ENCODE data around the gene EGFR. TPM values are rescaled to one million over a fixed set of nuclear protein-coding genes. Genes with fewer than 3 reads are reported as not detected.

The EGFR gene
- total and polyA plus RNA-seq, 4 experiments from 2014 or later, result not detected

DNA sequence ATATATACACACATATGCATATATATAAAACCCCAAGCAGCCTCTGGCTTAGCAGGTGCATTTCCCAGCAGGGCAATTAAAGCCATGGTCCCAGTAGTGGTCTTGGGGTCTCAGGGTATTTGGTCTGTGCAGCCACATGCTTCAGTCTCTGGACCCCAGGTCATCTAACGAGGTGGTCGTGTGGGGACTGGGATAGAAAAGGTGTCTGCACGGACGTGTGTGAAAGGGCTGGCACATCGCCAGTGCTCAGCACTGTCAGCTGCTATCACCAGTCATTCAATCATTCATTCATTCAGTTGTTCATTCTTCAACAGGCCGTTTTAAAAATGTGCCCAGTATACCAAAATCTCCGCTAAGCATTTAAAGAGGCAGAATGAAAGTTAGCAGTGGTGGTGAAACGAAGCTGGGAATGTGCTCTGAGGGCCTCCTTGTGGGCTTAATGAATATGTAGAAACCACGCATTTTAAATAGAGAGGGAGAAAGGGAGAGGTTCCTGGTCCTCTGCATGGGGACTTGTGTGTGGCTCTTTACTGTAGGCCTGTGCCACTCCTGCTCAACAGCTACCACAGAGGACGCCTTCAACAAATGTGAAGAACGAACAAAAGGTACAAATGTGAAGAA lies 170.4 kb downstream of the EGFR start:
- intact Hi-C loops (cut with micrococcal nuclease), result no loop called here
- no peaks in the 10 kb centered on the region for H3K36me3 ChIP-seq (ENCODE audit: insufficient read depth, low read length)

DNA sequence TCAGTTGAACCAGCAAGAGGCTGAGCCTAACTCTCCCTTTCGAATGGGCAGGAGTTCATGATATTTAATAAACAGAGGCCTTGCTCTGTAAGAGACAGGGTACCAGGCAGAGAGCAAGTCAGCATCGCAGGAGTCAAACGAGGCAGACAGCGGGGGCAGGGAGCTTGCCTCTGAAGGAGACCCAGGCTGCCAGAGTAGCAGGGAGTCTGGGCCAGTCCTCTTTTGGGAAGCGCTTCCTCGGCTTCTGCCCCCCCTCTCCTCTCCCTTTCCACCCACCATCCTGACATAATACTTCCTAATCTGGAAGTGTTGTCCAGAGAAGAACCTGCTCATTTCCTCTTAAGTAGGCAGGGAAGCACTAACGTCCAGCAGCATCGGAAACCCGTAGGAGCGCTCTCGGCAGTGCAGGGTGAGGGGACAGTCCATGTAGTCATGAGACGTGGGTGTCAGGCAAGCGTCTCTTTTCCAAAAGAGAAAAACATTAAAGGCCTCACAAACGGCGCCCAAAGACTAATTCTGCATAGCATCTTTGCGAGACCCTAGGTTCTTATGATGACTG lies 171.1 kb downstream of the EGFR start:
- ChIA-PET POLR2A (ENCODE audit: partially characterized antibody) (no interaction called here), CTCF (ENCODE audit: partially characterized antibody) (no interaction called here)
- DNase-seq, result no peak
- intact Hi-C loops (cut with micrococcal nuclease), result no loop called here
- no peaks in the 10 kb centered on the region for H3K36me3 Mint-ChIP-seq
- no peak overlapping the region for H3K27ac ChIP-seq (ENCODE audit: low read depth, low read length)
- H3K27ac Mint-ChIP-seq, result no peak overlapping the region
- H3K27me3 Mint-ChIP-seq, result peaks cover 9 to 14% of the 10 kb centered on the region in 2 donors
- H3K9me3 ChIP-seq (ENCODE audit: control insufficient read depth in 1 of 2, low read length in 2 of 2), result no peaks in the 10 kb centered on the region
- no peaks in the 10 kb centered on the region for H3K9me3 Mint-ChIP-seq
- H3K4me1 Mint-ChIP-seq, result peaks cover 0 to 2% (median 0%) of the 10 kb centered on the region in 4 donors
- H3K27me3 ChIP-seq (ENCODE audit: insufficient read depth, low read length), result no peaks in the 10 kb centered on the region
- no peaks in the 10 kb centered on the region for H3K4me1 ChIP-seq (ENCODE audit: insufficient read depth, low read length)
- H3K36me3 ChIP-seq (ENCODE audit: insufficient read depth, low read length), result no peaks in the 10 kb centered on the region
- H3K4me3 Mint-ChIP-seq, result no peak overlapping the region
- H3K4me3 ChIP-seq (ENCODE audit: low read length in 2 of 2), result no peak overlapping the region

More for the DNA sequence above, 170.4 kb downstream of the EGFR start:
- no peaks in the 10 kb centered on the region for H3K27me3 ChIP-seq (ENCODE audit: insufficient read depth, low read length)
- H3K4me1 ChIP-seq (ENCODE audit: insufficient read depth, low read length), result no peaks in the 10 kb centered on the region
- DNase-seq, result no peak
- Mint-ChIP-seq H3K4me1 (no peaks in the 10 kb centered on the region), H3K4me3 (no peak overlapping the region), H3K27me3 (peaks cover 9 to 14% of the 10 kb centered on the region in 2 donors), H3K9me3 (no peaks in the 10 kb centered on the region), H3K27ac (no peak overlapping the region), H3K36me3 (no peaks in the 10 kb centered on the region)
- H3K27ac ChIP-seq (ENCODE audit: low read depth, low read length), result no peak overlapping the region
- ChIA-PET CTCF (ENCODE audit: partially characterized antibody) (no interaction called here), POLR2A (ENCODE audit: partially characterized antibody) (no interaction called here)
- no peaks in the 10 kb centered on the region for H3K9me3 ChIP-seq (ENCODE audit: control insufficient read depth in 1 of 2, low read length in 2 of 2)
- H3K4me3 ChIP-seq (ENCODE audit: low read length in 2 of 2), result no peak overlapping the region

DNA sequence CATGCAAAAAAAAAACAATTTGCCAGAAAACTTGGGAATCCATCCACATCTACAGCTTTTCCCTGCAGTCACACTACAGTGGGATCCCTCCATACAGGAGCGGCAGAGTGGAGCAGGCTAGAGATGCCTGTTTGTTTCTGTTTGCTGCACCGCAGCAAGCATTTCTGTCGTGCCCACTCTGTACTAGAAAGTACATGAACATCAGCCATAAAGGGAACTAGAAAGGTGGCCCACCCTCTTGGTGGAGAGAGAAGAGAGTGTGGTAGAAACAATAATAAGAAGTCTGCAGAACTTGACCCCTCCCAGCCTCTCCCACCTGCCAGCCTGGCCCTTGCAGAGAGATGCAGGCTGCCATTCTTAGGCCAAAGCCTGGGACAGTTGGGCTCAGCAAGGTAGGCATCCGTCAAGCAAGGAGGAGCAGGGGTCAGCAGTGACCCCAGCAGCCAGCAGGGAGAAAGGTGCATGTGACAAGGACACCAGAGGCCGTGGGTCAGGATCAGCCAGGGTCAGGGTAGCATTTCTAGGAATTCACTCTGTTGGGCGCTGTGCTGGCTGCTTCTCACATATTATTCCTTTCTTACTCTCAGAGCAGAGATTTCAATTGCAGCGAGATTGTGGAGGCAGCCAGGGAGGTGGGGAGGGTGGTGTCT lies 171.8 kb downstream of the EGFR start:
- no peak for DNase-seq
- intact Hi-C loops (cut with micrococcal nuclease), result no loop called here
- no peak overlapping the region for H3K27ac ChIP-seq (ENCODE audit: low read depth, low read length)

DNA sequence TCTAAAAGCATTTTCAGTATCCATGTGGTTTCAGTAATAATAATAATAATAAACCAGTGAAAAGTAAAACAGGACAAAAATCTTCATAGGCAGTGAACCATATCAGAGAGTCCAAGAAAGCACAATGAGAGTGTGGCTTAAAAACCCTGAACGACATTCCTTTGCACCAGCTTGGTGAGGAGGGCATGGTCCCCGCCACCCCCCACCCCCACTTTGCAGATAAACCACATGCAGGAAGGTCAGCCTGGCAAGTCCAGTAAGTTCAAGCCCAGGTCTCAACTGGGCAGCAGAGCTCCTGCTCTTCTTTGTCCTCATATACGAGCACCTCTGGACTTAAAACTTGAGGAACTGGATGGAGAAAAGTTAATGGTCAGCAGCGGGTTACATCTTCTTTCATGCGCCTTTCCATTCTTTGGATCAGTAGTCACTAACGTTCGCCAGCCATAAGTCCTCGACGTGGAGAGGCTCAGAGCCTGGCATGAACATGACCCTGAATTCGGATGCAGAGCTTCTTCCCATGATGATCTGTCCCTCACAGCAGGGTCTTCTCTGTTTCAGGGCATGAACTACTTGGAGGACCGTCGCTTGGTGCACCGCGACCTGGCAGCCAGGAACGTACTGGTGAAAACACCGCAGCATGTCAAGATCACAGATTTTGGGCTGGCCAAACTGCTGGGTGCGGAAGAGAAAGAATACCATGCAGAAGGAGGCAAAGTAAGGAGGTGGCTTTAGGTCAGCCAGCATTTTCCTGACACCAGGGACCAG lies 172.5 kb downstream of the EGFR start:
- Mint-ChIP-seq H3K36me3 (no peaks in the 10 kb centered on the region), H3K9me3 (no peaks in the 10 kb centered on the region), H3K27me3 (peaks cover 9 to 14% of the 10 kb centered on the region in 2 donors), H3K4me3 (no peak overlapping the region), H3K4me1 (peaks cover 0 to 2% (median 0%) of the 10 kb centered on the region in 4 donors), H3K27ac (no peak overlapping the region)
- ChIA-PET CTCF (ENCODE audit: partially characterized antibody) (no interaction called here), POLR2A (ENCODE audit: partially characterized antibody) (no interaction called here)
- Histone ChIP-seq H3K36me3 (ENCODE audit: insufficient read depth, low read length) (no peaks in the 10 kb centered on the region), H3K27ac (ENCODE audit: low read depth, low read length) (no peak overlapping the region), H3K4me1 (ENCODE audit: insufficient read depth, low read length) (no peaks in the 10 kb centered on the region), H3K4me3 (ENCODE audit: low read length in 2 of 2) (no peak overlapping the region), H3K27me3 (ENCODE audit: insufficient read depth, low read length) (no peaks in the 10 kb centered on the region), H3K9me3 (ENCODE audit: control insufficient read depth in 1 of 2, low read length in 2 of 2) (no peaks in the 10 kb centered on the region)
- DNase-seq, result no peak
- intact Hi-C loops (cut with micrococcal nuclease), result no loop called here

More for the DNA sequence above, 171.8 kb downstream of the EGFR start:
- Mint-ChIP-seq H3K27me3 (peaks cover 9 to 14% of the 10 kb centered on the region in 2 donors), H3K27ac (no peak overlapping the region), H3K4me3 (no peak overlapping the region), H3K4me1 (peaks cover 0 to 2% (median 0%) of the 10 kb centered on the region in 4 donors), H3K36me3 (no peaks in the 10 kb centered on the region), H3K9me3 (no peaks in the 10 kb centered on the region)
- CTCF ChIA-PET (ENCODE audit: partially characterized antibody), result no interaction called here
- POLR2A ChIA-PET (ENCODE audit: partially characterized antibody), result no interaction called here
- Histone ChIP-seq H3K4me3 (ENCODE audit: low read length in 2 of 2) (no peak overlapping the region), H3K4me1 (ENCODE audit: insufficient read depth, low read length) (no peaks in the 10 kb centered on the region), H3K9me3 (ENCODE audit: control insufficient read depth in 1 of 2, low read length in 2 of 2) (no peaks in the 10 kb centered on the region), H3K27me3 (ENCODE audit: insufficient read depth, low read length) (no peaks in the 10 kb centered on the region), H3K36me3 (ENCODE audit: insufficient read depth, low read length) (no peaks in the 10 kb centered on the region)

DNA sequence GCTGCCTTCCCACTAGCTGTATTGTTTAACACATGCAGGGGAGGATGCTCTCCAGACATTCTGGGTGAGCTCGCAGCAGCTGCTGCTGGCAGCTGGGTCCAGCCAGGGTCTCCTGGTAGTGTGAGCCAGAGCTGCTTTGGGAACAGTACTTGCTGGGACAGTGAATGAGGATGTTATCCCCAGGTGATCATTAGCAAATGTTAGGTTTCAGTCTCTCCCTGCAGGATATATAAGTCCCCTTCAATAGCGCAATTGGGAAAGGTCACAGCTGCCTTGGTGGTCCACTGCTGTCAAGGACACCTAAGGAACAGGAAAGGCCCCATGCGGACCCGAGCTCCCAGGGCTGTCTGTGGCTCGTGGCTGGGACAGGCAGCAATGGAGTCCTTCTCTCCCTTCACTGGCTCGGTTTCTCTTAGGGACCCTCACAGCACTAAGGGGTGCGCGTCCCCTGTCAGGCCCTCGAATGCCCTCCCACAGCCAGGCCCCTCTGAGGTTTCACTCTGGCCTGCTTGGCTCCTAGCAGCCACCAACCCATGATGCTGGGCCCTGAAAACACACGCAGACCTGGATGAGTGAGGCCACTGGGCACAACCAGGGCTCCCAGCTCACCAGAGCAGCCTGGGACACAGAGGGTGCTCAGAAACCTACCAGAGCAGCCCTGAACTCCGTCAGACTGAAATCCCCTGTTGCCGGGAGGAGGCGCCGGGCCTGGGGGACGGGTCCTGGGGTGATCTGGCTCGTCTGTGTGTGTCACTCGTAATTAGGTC lies 173.3 kb downstream of the EGFR start:
- POLR2A ChIA-PET (ENCODE audit: partially characterized antibody), result no interaction called here
- no peaks in the 10 kb centered on the region for H3K9me3 Mint-ChIP-seq
- no peak overlapping the region for H3K4me3 Mint-ChIP-seq
- no peak overlapping the region for H3K27ac Mint-ChIP-seq
- no peaks in the 10 kb centered on the region for H3K36me3 Mint-ChIP-seq
- peaks cover 5 to 20% of the 10 kb centered on the region in 2 donors for H3K27me3 Mint-ChIP-seq
- H3K4me1 ChIP-seq (ENCODE audit: insufficient read depth, low read length), result no peaks in the 10 kb centered on the region
- H3K9me3 ChIP-seq (ENCODE audit: control insufficient read depth in 1 of 2, low read length in 2 of 2), result no peaks in the 10 kb centered on the region
- H3K27me3 ChIP-seq (ENCODE audit: insufficient read depth, low read length), result no peaks in the 10 kb centered on the region
- intact Hi-C loops (cut with micrococcal nuclease), result no loop called here
- CTCF ChIA-PET (ENCODE audit: partially characterized antibody), result no interaction called here
- H3K4me1 Mint-ChIP-seq, result peaks cover 0 to 2% (median 0%) of the 10 kb centered on the region in 4 donors
- H3K27ac ChIP-seq (ENCODE audit: low read depth, low read length), result no peak overlapping the region
- no peaks in the 10 kb centered on the region for H3K36me3 ChIP-seq (ENCODE audit: insufficient read depth, low read length)
- H3K4me3 ChIP-seq (ENCODE audit: low read length in 2 of 2), result no peak overlapping the region
- no peak for DNase-seq

DNA sequence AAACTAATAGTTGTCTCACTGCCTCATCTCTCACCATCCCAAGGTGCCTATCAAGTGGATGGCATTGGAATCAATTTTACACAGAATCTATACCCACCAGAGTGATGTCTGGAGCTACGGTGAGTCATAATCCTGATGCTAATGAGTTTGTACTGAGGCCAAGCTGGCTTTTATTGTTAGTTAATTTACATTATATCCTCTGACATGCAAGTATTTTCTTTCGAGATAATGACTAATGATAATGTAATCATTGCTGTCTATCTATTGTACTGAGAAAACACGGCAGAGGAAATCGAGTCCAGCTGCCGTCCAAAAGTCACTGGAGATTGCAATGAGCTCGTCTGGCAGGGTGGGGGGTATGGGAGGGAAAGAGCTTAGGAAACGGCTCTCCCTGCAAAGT lies 173.9 kb downstream of the EGFR start:
- no peak overlapping the region for H3K27ac Mint-ChIP-seq
- no peak overlapping the region for H3K27ac ChIP-seq (ENCODE audit: low read depth, low read length)
- no peaks in the 10 kb centered on the region for H3K4me1 ChIP-seq (ENCODE audit: insufficient read depth, low read length)
- peaks cover 0 to 2% (median 0%) of the 10 kb centered on the region in 4 donors for H3K4me1 Mint-ChIP-seq
- H3K36me3 ChIP-seq (ENCODE audit: insufficient read depth, low read length), result no peaks in the 10 kb centered on the region
- intact Hi-C loops (cut with micrococcal nuclease), result no loop called here
- peaks cover 5 to 20% of the 10 kb centered on the region in 2 donors for H3K27me3 Mint-ChIP-seq
- DNase-seq, result no peak
- no peaks in the 10 kb centered on the region for H3K36me3 Mint-ChIP-seq
- CTCF ChIA-PET (ENCODE audit: partially characterized antibody), result no interaction called here
- no peaks in the 10 kb centered on the region for H3K9me3 Mint-ChIP-seq
- no peaks in the 10 kb centered on the region for H3K27me3 ChIP-seq (ENCODE audit: insufficient read depth, low read length)
- H3K4me3 Mint-ChIP-seq, result no peak overlapping the region
- H3K9me3 ChIP-seq (ENCODE audit: control insufficient read depth in 1 of 2, low read length in 2 of 2), result no peaks in the 10 kb centered on the region
- H3K4me3 ChIP-seq (ENCODE audit: low read length in 2 of 2), result no peak overlapping the region
- POLR2A ChIA-PET (ENCODE audit: partially characterized antibody), result no interaction called here

DNA sequence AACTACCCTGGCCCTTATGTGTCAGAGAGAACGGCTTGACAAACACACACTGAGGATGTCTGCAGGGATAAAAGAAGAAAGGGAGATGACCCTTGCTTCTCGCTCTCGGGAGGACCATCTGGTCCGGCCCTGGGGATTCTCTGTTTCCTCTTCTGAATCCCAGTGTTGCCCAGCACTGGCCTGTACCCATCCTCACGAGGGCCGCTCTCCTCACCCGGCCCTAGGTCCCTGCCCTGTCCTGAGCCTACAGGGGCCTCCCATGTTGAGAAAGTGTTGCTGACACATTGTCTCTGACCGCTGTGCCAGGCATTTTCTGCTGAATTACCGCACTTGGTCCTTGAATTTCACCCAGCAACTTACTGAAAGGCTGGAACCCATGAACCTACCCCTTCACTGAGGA lies 174.4 kb downstream of the EGFR start:
- intact Hi-C loops (cut with micrococcal nuclease), result no loop called here
- Histone ChIP-seq H3K4me3 (ENCODE audit: low read length in 2 of 2) (no peak overlapping the region), H3K4me1 (ENCODE audit: insufficient read depth, low read length) (no peaks in the 10 kb centered on the region), H3K9me3 (ENCODE audit: control insufficient read depth in 1 of 2, low read length in 2 of 2) (no peaks in the 10 kb centered on the region), H3K27ac (ENCODE audit: low read depth, low read length) (no peak overlapping the region), H3K27me3 (ENCODE audit: insufficient read depth, low read length) (no peaks in the 10 kb centered on the region), H3K36me3 (ENCODE audit: insufficient read depth, low read length) (no peaks in the 10 kb centered on the region)
- H3K36me3 Mint-ChIP-seq, result no peaks in the 10 kb centered on the region
- peaks cover 0 to 2% (median 0%) of the 10 kb centered on the region in 4 donors for H3K4me1 Mint-ChIP-seq
- H3K27ac Mint-ChIP-seq, result no peak overlapping the region
- no peak for DNase-seq
- no peaks in the 10 kb centered on the region for H3K9me3 Mint-ChIP-seq
- ChIA-PET CTCF (ENCODE audit: partially characterized antibody) (no interaction called here), POLR2A (ENCODE audit: partially characterized antibody) (no interaction called here)
- H3K4me3 Mint-ChIP-seq, result no peak overlapping the region
- H3K27me3 Mint-ChIP-seq, result peaks cover 5 to 16% of the 10 kb centered on the region in 2 donors

Data from CD4-positive, alpha-beta memory T cell (primary cell).